Fibroblast of lung (primary cell): Measurements from ENCODE around the gene RGS7.
A peak's percentile ranks its signal among the peaks of the same experiment; 100 is the strongest.

ENCODE experiments used
- EZH2 ChIP-seq: IDR thresholded peaks from 2 replicates; pipeline ENCODE4 v1.5.1; 2012; ENCODE audit warnings: low read length, control low read depth, mild to moderate bottlenecking; ENCODE audit errors: missing control alignments
- TF ChIP-seq, protein P1 (sequence below), 2 donors: IDR thresholded peaks in 1 of 2; conservative IDR thresholded peaks in 1 of 2; 1 replicate in 1 of 2; 2 replicates in 1 of 2; pipeline ENCODE4 v1.5.1; 2011 to 2012; ENCODE audit warnings: low read length in 2 of 2, control low read depth in 1 of 2, inconsistent platforms in 1 of 2, low read depth in 1 of 2, mild to moderate bottlenecking in 1 of 2

- TF ChIP-seq, protein P1, sequence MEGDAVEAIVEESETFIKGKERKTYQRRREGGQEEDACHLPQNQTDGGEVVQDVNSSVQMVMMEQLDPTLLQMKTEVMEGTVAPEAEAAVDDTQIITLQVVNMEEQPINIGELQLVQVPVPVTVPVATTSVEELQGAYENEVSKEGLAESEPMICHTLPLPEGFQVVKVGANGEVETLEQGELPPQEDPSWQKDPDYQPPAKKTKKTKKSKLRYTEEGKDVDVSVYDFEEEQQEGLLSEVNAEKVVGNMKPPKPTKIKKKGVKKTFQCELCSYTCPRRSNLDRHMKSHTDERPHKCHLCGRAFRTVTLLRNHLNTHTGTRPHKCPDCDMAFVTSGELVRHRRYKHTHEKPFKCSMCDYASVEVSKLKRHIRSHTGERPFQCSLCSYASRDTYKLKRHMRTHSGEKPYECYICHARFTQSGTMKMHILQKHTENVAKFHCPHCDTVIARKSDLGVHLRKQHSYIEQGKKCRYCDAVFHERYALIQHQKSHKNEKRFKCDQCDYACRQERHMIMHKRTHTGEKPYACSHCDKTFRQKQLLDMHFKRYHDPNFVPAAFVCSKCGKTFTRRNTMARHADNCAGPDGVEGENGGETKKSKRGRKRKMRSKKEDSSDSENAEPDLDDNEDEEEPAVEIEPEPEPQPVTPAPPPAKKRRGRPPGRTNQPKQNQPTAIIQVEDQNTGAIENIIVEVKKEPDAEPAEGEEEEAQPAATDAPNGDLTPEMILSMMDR (conservative IDR thresholded peaks at IDR 0.05 in 1 of 2, IDR thresholded peaks at IDR 0.05 in 1 of 2; ENCODE audit: low read depth in 1 of 2, low read length in 2 of 2), result peak in 1 of 2 donors; percentile 9
- TF ChIP-seq EZH2, result no peak
Observed at GRCh38 chr1:241157435-241157834, 199.6 kb downstream of the RGS7 start.
